Activated T-helper 17 cell treated with anti-CD3 and anti-CD28 coated beads, Interleukin-2, amount 50 U/mL, for 72 hours (primary cell): ENCODE results near the gene ANXA6. TPM values are rescaled to one million over a fixed set of nuclear protein-coding genes. Genes with fewer than 3 reads are reported as not detected.
A peak's percentile ranks its signal among the peaks of the same experiment; 100 is the strongest.

ENCODE experiments used
- ATAC-seq: fragments of 150-1000 bp; cut with Tn5 transposase; replicated peaks from 2 replicates; pipeline ENCODE4 v1.10.0; 2021; ENCODE audit warnings: mild to moderate bottlenecking, moderate library complexity
- H3K27ac Mint-ChIP-seq: one replicate; pipeline ENCODE4 v1.8.0; 2022; ENCODE audit warnings: mixed read lengths
- H3K27me3 Mint-ChIP-seq: one replicate; pipeline ENCODE4 v1.8.0; 2022; ENCODE audit warnings: mixed read lengths
- H3K36me3 Mint-ChIP-seq: one replicate; pipeline ENCODE4 v1.8.0; 2022; ENCODE audit warnings: low read depth, mild to moderate bottlenecking, mixed read lengths
- H3K4me1 Mint-ChIP-seq: one replicate; pipeline ENCODE4 v1.8.0; 2022; ENCODE audit warnings: mixed read lengths
- H3K4me3 Mint-ChIP-seq: one replicate; pipeline ENCODE4 v1.8.0; 2022; ENCODE audit warnings: mild to moderate bottlenecking, mixed read lengths
- H3K9me3 Mint-ChIP-seq: one replicate; pipeline ENCODE4 v1.8.0; 2022; ENCODE audit warnings: mixed read lengths
- total RNA-seq, 2 donors: library from RNA; stranded (reverse); gene quantifications; one replicate each; pipeline ENCODE4 v1.2.3, GENCODE V29; 2022

The ANXA6 gene
- total RNA-seq, 2 donors from 2014 or later, result 432 to 559 TPM

DNA sequence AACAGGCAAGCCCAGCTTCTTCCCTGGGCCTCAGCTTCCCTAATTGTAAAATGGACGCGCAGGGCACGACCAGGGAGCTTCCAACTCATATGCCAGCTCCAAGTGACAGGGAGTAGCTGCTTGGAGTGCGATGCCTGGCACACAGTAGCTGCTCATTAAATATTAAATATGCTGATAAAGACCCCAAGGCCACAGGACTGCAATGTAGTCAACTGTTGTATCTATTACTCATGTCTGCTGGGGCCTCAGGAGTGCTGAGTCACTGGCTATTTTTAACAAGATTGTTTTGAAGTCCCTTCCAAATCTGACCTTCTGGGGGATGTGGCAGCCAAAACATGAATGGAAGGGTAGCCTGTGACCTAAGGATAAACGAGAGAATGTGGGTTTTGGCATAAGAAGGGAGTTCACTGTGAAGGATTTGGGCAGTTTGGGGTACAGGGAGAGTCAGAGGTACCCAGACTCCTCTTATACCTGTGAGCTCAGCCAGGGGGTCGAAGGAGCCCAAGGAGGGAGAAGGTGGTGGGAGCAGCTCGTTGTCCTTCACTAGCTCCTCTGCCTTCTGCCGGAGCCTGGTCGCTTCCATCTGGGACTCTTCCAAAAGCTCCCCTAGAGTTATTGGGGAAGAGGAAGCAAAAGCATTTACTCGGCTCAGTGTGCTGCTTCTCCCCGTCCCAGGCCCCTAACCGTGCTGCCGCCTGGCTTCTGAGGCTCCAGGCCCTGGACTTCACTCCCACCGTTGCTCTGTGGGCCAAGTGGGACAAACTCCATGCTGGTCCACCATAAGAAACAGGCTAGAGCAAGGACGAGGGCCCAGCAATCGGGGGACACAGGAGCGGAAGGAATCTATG is 94.2 kb downstream of the ANXA6 start:
- Mint-ChIP-seq H3K4me1 (peaks cover 72% of the 10 kb centered on the region), H3K4me3 (peak overlapping the region; percentile 88), H3K27ac (peak overlapping the region; percentile 82), H3K36me3 (peaks cover 100% of the 10 kb centered on the region), H3K27me3 (no peaks in the 10 kb centered on the region), H3K9me3 (no peaks in the 10 kb centered on the region)
- ATAC-seq, result no peak

DNA sequence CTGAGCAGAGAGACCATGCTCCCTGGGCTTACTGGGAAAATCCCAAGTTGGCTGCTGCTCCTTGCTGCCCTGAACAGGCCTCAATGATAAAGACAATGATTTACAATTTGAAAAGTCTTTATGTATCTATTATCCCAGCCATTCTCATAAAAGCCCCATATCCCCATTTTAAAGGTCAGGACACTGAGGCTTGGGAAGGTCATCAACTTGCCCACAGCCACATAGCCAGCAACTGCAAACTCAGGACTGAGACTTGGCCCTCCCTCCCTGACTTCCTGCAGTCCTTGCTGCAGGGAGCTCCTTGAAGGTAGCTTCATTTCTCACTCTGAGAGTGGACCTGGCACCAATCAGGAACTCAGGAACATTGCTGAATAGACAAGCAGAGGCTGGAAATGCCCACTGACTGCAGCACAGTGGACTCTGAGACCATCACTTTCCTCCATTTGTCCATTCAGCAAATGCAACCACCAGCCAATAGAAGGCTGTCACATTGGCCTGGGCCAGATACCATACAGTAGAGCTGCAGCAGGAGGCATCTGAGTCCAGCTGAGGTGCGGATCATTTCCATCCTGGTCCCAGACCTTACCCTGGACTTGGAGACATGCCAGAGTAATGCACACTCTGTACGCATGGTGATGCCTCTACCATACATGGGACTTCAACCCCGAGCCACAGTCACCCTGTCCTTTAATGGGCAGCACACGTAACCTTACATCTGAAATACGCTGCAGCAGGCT is 95.0 kb downstream of the ANXA6 start:
- no peaks in the 10 kb centered on the region for H3K27me3 Mint-ChIP-seq
- H3K36me3 Mint-ChIP-seq, result peaks cover 100% of the 10 kb centered on the region
- peak overlapping the region; percentile 82 for H3K27ac Mint-ChIP-seq
- peaks cover 64% of the 10 kb centered on the region for H3K4me1 Mint-ChIP-seq
- H3K9me3 Mint-ChIP-seq, result no peaks in the 10 kb centered on the region
- H3K4me3 Mint-ChIP-seq, result peak overlapping the region; percentile 88
- no peak for ATAC-seq

DNA sequence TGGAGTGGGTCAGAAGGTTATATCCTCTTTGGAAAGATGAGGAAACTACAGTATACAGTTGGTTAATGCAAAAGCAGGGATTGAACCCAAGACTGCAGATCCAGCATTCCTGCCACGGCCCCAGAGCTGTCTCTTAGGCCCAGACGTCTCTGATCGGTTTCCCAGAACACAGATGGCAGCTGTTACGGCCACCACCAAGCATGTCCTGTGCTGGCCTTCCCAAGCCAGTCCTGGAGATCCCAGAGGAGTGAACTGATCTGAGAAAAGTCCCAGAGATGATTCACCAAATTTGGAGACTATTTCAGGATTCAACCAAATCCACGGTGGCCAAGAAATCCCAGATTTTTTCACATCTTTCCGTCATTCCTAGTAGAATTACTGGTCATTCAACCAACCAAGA is 96.8 kb downstream of the ANXA6 start:
- Mint-ChIP-seq H3K9me3 (no peaks in the 10 kb centered on the region), H3K4me3 (peak overlapping the region; percentile 43), H3K27ac (peak overlapping the region; percentile 75), H3K27me3 (no peaks in the 10 kb centered on the region), H3K36me3 (peaks cover 100% of the 10 kb centered on the region), H3K4me1 (peaks cover 56% of the 10 kb centered on the region)
- no peak for ATAC-seq

DNA sequence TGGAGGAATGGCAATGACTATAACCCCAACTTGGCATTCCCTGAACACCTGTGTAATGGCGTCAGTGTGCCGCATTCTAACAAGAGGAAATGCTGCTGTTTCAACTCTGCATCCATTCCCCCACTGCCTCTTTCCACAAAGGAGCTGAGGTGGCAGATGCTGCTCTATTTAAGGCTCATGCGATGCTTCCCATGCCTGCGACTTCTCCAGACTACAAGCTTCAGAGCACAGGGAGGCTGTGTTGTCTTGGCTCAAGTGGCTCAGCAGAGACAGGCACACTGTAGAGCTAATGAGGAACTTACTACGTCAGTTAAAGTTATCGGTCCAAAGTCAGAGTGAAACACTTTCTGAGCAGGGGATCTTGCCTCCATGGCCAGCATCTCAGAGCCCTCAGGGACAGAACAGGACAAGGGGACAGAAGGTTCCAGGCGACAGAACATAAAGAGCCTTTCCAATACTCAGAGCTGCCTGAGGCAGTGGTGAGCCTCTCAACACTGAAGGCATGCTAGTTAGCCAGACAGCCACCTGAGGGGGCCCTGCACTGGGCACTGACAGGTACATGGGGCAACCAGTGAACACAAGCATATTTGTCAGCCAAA is 98.6 kb downstream of the ANXA6 start:
- Mint-ChIP-seq H3K9me3 (no peaks in the 10 kb centered on the region), H3K27ac (peak overlapping the region; percentile 75), H3K4me1 (peaks cover 41% of the 10 kb centered on the region), H3K27me3 (no peaks in the 10 kb centered on the region), H3K4me3 (peak overlapping the region; percentile 43), H3K36me3 (peaks cover 100% of the 10 kb centered on the region)
- ATAC-seq, result no peak

- Mint-ChIP-seq H3K4me3 (no peak overlapping the region), H3K9me3 (no peaks in the 10 kb centered on the region), H3K27ac (peak overlapping the region; percentile 75), H3K4me1 (peaks cover 39% of the 10 kb centered on the region), H3K27me3 (no peaks in the 10 kb centered on the region), H3K36me3 (peaks cover 100% of the 10 kb centered on the region)
- no peak for ATAC-seq
Observed at GRCh38 chr5:151058301-151058700, 99.3 kb downstream of the ANXA6 start.

DNA sequence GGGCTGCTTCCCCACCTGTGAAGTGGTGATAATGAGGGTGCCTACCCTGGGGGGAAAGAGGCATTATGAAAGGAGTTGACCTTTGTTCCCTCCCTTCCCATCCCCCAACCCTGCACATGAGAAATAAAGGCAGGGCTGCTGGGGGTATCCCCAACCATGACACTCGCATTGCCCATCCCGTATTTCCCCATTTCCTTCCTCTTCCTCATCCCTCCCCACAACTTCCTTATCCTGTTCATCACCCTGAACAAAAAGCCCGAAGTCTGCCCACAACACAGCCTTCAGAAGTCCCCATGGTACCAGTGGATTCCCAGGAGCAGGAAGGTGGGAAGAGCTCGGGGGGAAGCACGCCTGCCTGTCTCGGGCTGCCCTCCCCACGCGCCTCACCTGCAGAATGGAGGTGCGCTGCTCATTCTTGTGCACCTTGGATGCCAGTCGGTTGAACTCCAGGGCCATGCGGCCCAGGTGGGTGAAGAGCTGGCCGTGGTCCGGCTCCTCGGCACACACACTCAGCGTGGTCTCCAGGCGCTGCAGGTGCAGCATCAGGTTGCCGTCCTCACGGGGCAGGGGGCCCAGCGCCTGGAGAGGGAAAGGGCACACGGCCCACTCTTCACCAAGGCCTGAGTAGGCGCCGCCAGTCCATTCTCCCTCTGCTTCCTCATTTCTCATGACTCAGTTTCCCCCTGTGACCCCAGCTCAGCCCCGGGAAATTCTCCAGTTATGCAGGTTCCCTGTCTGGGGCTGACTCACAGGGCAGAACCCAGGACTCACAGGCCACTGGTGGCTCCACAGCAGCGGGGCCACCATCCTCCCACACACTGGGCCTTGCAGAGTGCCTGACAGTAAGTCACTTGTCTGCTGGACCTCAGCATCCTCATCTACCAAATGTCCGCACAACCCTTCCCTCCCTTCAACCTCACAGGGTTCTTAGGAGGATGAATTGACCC is 100.9 kb downstream of the ANXA6 start:
- Mint-ChIP-seq H3K4me3 (no peak overlapping the region), H3K36me3 (peaks cover 100% of the 10 kb centered on the region), H3K9me3 (no peaks in the 10 kb centered on the region), H3K27ac (peak overlapping the region; percentile 43), H3K4me1 (peaks cover 39% of the 10 kb centered on the region), H3K27me3 (no peaks in the 10 kb centered on the region)
- no peak for ATAC-seq

- Mint-ChIP-seq H3K36me3 (peaks cover 100% of the 10 kb centered on the region), H3K4me3 (no peak overlapping the region), H3K4me1 (peaks cover 26% of the 10 kb centered on the region), H3K27me3 (no peaks in the 10 kb centered on the region), H3K27ac (peak overlapping the region; percentile 80), H3K9me3 (no peaks in the 10 kb centered on the region)
- ATAC-seq, result no peak
Observed at GRCh38 chr5:151055336-151055735, 102.2 kb downstream of the ANXA6 start.

- Mint-ChIP-seq H3K27ac (peak overlapping the region; percentile 80), H3K36me3 (peaks cover 100% of the 10 kb centered on the region), H3K27me3 (no peaks in the 10 kb centered on the region), H3K9me3 (no peaks in the 10 kb centered on the region), H3K4me3 (no peak overlapping the region), H3K4me1 (peaks cover 20% of the 10 kb centered on the region)
- ATAC-seq, result no peak
Observed at GRCh38 chr5:151054709-151055108, 102.9 kb downstream of the ANXA6 start.

GRCh38 chr5:151053796-151054462 is 103.7 kb downstream of the ANXA6 start:
- H3K27ac Mint-ChIP-seq, result peak overlapping the region; percentile 80
- peaks cover 14% of the 10 kb centered on the region for H3K4me1 Mint-ChIP-seq
- no peak for ATAC-seq

DNA sequence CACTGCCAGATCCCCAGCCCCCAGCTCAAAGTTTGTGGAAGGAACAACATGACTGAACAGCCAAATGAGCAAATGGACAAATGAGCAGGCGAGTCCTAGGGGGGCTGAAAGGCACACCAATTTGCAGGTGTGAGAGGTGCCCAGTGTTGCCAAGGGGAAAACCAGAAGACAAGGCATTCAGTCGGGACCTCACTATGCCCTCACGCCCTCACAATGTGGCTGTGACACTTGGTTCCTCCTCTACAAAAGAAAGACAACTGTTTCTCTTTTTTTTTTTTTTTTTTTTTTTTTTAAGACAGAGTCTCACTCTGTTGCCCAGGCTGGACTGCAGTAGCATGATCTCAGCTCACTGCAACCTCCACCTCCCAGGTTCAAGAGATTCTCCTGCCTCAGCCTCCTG is 104.7 kb downstream of the ANXA6 start:
- H3K27me3 Mint-ChIP-seq, result no peaks in the 10 kb centered on the region
- ATAC-seq, result no peak
- H3K4me3 Mint-ChIP-seq, result no peak overlapping the region
- peaks cover 100% of the 10 kb centered on the region for H3K36me3 Mint-ChIP-seq
- H3K9me3 Mint-ChIP-seq, result no peaks in the 10 kb centered on the region
- peak overlapping the region; percentile 80 for H3K27ac Mint-ChIP-seq
- H3K4me1 Mint-ChIP-seq, result peaks cover 14% of the 10 kb centered on the region

More at GRCh38 chr5:151053796-151054462, 103.7 kb downstream of the ANXA6 start:
- no peak overlapping the region for H3K4me3 Mint-ChIP-seq
- H3K36me3 Mint-ChIP-seq, result peaks cover 100% of the 10 kb centered on the region
- no peaks in the 10 kb centered on the region for H3K27me3 Mint-ChIP-seq
- no peaks in the 10 kb centered on the region for H3K9me3 Mint-ChIP-seq

DNA sequence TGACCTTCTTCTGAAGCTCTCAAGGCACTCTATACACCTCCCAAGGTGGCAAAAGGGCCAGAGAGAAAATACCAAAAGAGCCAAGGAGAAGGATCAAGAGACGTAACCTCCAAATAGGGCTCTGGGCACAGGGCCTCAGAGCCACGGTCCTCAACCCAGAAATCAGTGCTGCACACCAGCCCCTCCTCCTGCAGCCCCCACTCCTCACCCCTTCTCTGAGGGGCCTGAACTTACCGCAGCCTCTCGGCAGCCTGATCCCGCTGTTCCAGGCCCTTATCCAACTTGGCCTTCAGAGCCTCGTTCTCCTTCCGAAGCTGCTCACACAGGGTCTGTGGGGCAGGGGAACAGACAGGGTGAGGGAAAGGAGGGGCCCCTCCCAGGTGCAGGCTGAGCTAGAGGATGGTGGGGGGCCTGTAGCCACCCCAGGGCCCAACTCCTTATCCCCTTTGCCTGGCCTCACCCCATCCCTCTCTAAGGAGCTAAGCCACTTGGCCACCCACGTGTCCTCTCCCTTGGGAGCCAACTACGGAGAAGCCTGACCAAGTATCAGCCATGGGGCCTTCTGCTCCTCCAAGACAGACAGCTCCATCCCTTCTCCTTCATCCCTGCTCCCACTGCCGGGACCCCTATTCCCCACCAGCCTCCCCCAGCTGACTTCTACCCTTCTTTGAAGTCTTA is 105.5 kb downstream of the ANXA6 start:
- no peak for ATAC-seq
- no peak overlapping the region for H3K4me3 Mint-ChIP-seq
- no peaks in the 10 kb centered on the region for H3K27me3 Mint-ChIP-seq
- peak overlapping the region; percentile 80 for H3K27ac Mint-ChIP-seq
- H3K9me3 Mint-ChIP-seq, result no peaks in the 10 kb centered on the region
- peaks cover 10% of the 10 kb centered on the region for H3K4me1 Mint-ChIP-seq
- peaks cover 100% of the 10 kb centered on the region for H3K36me3 Mint-ChIP-seq

DNA sequence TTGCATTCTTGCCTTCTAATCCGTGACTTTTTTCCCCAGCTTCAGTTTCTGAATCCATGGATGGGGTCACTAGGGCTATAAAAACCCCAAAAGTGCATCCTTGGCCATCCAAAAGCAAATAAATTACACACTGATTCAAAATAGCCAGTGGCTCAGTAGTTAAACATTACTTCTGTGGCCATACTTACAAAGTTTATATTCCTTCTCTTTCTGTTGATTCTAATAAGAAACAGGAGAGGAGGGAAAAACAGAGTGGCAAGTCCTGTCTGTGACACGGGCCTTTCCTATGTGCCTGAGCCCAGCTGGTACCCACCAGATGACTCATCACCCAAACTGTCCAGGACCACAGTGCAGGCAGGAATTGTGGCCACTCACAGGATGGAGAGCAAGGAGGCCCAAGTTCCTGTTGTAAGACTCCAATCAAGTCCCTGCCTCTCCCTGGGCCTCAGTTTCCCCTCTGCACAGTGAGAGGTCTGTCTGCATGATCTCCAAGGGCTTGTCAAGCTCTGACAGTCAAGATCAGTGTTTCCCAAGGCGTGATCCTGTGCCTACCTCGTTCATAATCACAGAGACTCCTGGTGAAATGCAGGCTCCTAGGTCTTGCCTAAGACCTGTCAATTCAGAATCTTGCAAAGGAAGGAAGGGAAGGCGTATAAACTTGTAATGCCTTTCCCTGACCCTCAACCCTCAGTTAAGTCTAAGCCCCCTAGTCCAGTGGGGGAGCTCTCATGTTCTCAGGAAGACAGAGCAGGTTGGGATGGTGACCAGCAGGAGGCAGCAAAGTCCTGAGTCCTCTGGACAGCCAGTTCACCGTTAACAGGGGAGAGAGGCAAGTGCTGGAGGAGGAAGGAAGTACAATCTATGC is 106.3 kb downstream of the ANXA6 start:
- H3K4me3 Mint-ChIP-seq, result no peak overlapping the region
- peak overlapping the region; percentile 80 for H3K27ac Mint-ChIP-seq
- ATAC-seq, result peak; percentile 70

More for the DNA sequence above, 106.3 kb downstream of the ANXA6 start:
- Mint-ChIP-seq H3K36me3 (peaks cover 100% of the 10 kb centered on the region), H3K27me3 (no peaks in the 10 kb centered on the region), H3K4me1 (peaks cover 8% of the 10 kb centered on the region), H3K9me3 (no peaks in the 10 kb centered on the region)
